Tibial nerve (tissue), 4 donors: Measurements from ENCODE around the gene RXFP1. TPM values are rescaled to one million over a fixed set of nuclear protein-coding genes. Genes with fewer than 3 reads are reported as not detected.

Experiments used
- DNase-seq, 2 donors: peaks; one replicate each; pipeline ENCODE4 v3.0.0-alpha.2; 2019; ENCODE audit warnings: low spot score in 2 of 2
- H3K27ac ChIP-seq, 4 donors: fragments of 200-600 bp; sonication (generic) in 3 of 4; one replicate each; pipeline ENCODE4 v1.5.1; 2017 to 2019; ENCODE audit warnings: mild to moderate bottlenecking in 1 of 4
- H3K27me3 ChIP-seq, 2 donors: fragments of 200-600 bp; sonication (generic) in 1 of 2; one replicate each; pipeline versions ENCODE4 v1.5.1 to v1.6.0; 2017 to 2019
- H3K36me3 ChIP-seq, 3 donors: fragments of 200-600 bp; sonication (generic); one replicate each; pipeline ENCODE4 v1.5.1; 2018 to 2019
- H3K4me1 ChIP-seq, 4 donors: fragments of 200-600 bp; sonication (generic) in 3 of 4; one replicate each; pipeline ENCODE4 v1.5.1; 2017 to 2019
- H3K4me3 ChIP-seq, 4 donors: fragments of 200-600 bp; sonication (generic) in 3 of 4; one replicate each; pipeline ENCODE4 v1.5.1; 2017 to 2019; ENCODE audit warnings: mild to moderate bottlenecking in 1 of 4, moderate library complexity in 1 of 4
- H3K9me3 ChIP-seq, 4 donors: fragments of 200-600 bp; sonication (generic) in 3 of 4; one replicate each; pipeline ENCODE4 v1.5.1; 2017 to 2019
- CTCF ChIP-seq, 5 experiments: fragments of 200-600 bp in 3 of 5; fragments of 450-650 bp in 2 of 5; sonication (generic) in 3 of 5; IDR thresholded peaks; one replicate each; pipeline ENCODE4 v1.5.1; 2016 to 2019; ENCODE audit warnings: antibody characterized with exemption in 5 of 5, mild to moderate bottlenecking in 3 of 5, moderate library complexity in 2 of 5
- EP300 ChIP-seq, 2 donors: sonication (generic); formaldehyde crosslinking; IDR thresholded peaks; one replicate each; pipeline ENCODE4 v1.6.1; 2017; ENCODE audit warnings: antibody characterized with exemption in 2 of 2, mild to moderate bottlenecking in 1 of 2
- POLR2A ChIP-seq, 2 donors: fragments of 450-650 bp; IDR thresholded peaks; one replicate each; pipeline ENCODE4 v1.6.1; 2017; ENCODE audit warnings: antibody characterized with exemption in 2 of 2, mild to moderate bottlenecking in 2 of 2, moderate library complexity in 2 of 2
- WGBS, 2 donors: methylation state at CpG; one replicate each; pipeline ENCODE4 v1.1.5; 2018; 5-methylcytosine and 5-hydroxymethylcytosine counted together
- total RNA-seq, 4 donors: library from RNA; depleted of rRNA; stranded (reverse); fragments of >200 nt; gene quantifications; one replicate each; pipeline ENCODE4 v1.1.0, GENCODE V29; 2016

Gene RXFP1
- total RNA-seq, 4 donors from 2014 or later = not detected

GRCh38 chr4:158617956-158618355 lies 96.3 kb downstream of the RXFP1 start:
- Histone ChIP-seq H3K9me3 (peaks cover 0 to 5% (median 0%) of the 10 kb centered on the region in 4 donors), H3K27ac (no peak overlapping the region), H3K36me3 (no peaks in the 10 kb centered on the region), H3K27me3 (no peaks in the 10 kb centered on the region), H3K4me1 (no peaks in the 10 kb centered on the region), H3K4me3 (no peak overlapping the region)
- no peak for DNase-seq
- TF ChIP-seq EP300 (IDR thresholded peaks at IDR 0.05) (no peak), CTCF (IDR thresholded peaks at IDR 0.05) (no peak), POLR2A (IDR thresholded peaks at IDR 0.05) (no peak)

- Histone ChIP-seq H3K4me3 (no peak overlapping the region), H3K36me3 (no peaks in the 10 kb centered on the region), H3K27me3 (no peaks in the 10 kb centered on the region), H3K27ac (no peak overlapping the region), H3K9me3 (no peaks in the 10 kb centered on the region), H3K4me1 (peaks cover 0 to 4% (median 0%) of the 10 kb centered on the region in 4 donors)
- DNase-seq = no peak
- WGBS, 2 donors = 91 to 93% methylated on average over 4 of the region's 4 CpGs
- no peak for TF ChIP-seq CTCF (IDR thresholded peaks at IDR 0.05)
- no peak for TF ChIP-seq POLR2A (IDR thresholded peaks at IDR 0.05)
- no peak for TF ChIP-seq EP300 (IDR thresholded peaks at IDR 0.05)
Observed at GRCh38 chr4:158621729-158622128, 100.0 kb downstream of the RXFP1 start.

GRCh38 chr4:158622251-158622650 lies 100.6 kb downstream of the RXFP1 start:
- WGBS, 2 donors = 89 to 93% methylated on average over 3 of the region's 3 CpGs
- Histone ChIP-seq H3K9me3 (no peaks in the 10 kb centered on the region), H3K36me3 (no peaks in the 10 kb centered on the region), H3K4me1 (peaks cover 0 to 4% (median 0%) of the 10 kb centered on the region in 4 donors), H3K4me3 (no peak overlapping the region), H3K27ac (no peak overlapping the region), H3K27me3 (no peaks in the 10 kb centered on the region)
- TF ChIP-seq CTCF (IDR thresholded peaks at IDR 0.05) (no peak), POLR2A (IDR thresholded peaks at IDR 0.05) (no peak), EP300 (IDR thresholded peaks at IDR 0.05) (no peak)
- no peak for DNase-seq

- WGBS, 2 donors = 36 to 45% methylated on average over 3 of the region's 3 CpGs
- H3K4me3 ChIP-seq = no peak overlapping the region
- H3K36me3 ChIP-seq = no peaks in the 10 kb centered on the region
- H3K27me3 ChIP-seq = no peaks in the 10 kb centered on the region
- peaks cover 0 to 4% (median 0%) of the 10 kb centered on the region in 4 donors for H3K4me1 ChIP-seq
- DNase-seq = peak in 1 of 2 donors; percentile 57
- no peaks in the 10 kb centered on the region for H3K9me3 ChIP-seq
- no peak for TF ChIP-seq EP300 (IDR thresholded peaks at IDR 0.05)
- TF ChIP-seq POLR2A (IDR thresholded peaks at IDR 0.05) = no peak
- TF ChIP-seq CTCF (IDR thresholded peaks at IDR 0.05) = peak; percentile 46 to 77 (median 50)
- H3K27ac ChIP-seq = no peak overlapping the region
Observed at GRCh38 chr4:158624889-158625478, 103.3 kb downstream of the RXFP1 start.

GRCh38 chr4:158625544-158625943 lies 103.9 kb downstream of the RXFP1 start:
- H3K36me3 ChIP-seq = no peaks in the 10 kb centered on the region
- H3K27ac ChIP-seq = no peak overlapping the region
- TF ChIP-seq POLR2A (IDR thresholded peaks at IDR 0.05) = no peak
- TF ChIP-seq EP300 (IDR thresholded peaks at IDR 0.05) = no peak
- no peak for TF ChIP-seq CTCF (IDR thresholded peaks at IDR 0.05)
- H3K27me3 ChIP-seq = no peaks in the 10 kb centered on the region
- no peak overlapping the region for H3K4me3 ChIP-seq
- 67 to 70% methylated on average over 2 of the region's 2 CpGs for WGBS, 2 donors
- no peaks in the 10 kb centered on the region for H3K9me3 ChIP-seq
- peaks cover 0 to 4% (median 0%) of the 10 kb centered on the region in 4 donors for H3K4me1 ChIP-seq
- DNase-seq = no peak
